ENCODE measurements around the gene MBP. TPM values are rescaled to one million over a fixed set of nuclear protein-coding genes. Genes with fewer than 3 reads are reported as not detected.
A peak's percentile ranks its signal among the peaks of the same experiment; 100 is the strongest.

The MBP gene
- total RNA-seq, 1 experiment from 2014 or later: 15.6 TPM

DNA sequence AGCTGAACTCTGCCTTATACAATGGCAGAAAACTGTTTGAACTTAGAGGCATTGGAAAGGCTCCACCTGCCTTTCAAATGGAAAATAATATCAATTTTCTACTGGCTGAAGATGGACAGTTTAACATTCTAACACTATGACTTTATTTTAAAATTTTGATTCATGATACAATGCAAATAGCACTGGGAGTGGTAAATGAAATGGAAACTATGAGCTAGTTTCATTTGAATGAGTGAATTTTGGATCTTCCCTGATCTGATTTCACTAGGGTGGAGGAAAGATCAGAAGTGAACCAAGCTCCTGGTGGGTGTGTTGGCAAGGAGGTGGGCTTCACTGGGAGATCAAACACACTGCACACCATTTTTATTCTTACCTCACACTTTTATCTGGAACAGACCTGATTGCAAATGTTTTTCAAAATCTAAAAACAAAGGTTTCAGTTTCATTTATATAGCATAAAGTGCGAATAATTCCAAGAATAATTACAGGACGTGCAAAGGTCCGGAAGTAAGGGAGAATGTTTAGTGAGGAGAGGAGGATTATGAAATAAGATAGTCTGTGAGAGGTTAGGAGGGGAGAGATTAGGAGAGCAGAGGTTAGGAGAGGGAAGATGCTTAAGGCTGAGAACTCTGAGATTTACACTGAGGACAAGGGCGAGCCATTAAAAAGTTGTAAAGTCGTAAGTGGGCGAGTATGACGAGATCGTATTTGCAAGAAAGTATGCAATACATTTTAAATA lies 18.6 kb upstream of the MBP start:
- DNase-seq (ENCODE audit: low read depth): no peak

DNA sequence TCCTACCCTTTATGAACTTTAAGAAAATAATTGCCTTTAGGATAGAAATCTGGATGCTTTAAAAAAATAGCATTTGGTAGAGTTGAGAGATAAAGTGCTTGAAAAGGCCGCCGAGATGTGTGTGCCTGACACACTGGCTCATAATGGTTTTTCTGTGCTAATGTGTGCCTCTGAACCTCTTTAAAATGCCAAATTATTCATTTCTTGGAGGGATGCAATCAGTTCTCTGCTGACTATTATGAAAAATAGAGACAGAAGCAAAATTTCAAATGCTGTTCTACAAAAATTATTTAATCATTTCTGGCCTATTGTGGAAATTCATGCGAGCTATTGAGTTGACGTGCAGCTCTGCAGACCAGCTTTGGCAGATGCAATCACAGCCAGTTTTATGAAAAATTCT lies 18.0 kb upstream of the MBP start:
- DNase-seq (ENCODE audit: low read depth): no peak

DNA sequence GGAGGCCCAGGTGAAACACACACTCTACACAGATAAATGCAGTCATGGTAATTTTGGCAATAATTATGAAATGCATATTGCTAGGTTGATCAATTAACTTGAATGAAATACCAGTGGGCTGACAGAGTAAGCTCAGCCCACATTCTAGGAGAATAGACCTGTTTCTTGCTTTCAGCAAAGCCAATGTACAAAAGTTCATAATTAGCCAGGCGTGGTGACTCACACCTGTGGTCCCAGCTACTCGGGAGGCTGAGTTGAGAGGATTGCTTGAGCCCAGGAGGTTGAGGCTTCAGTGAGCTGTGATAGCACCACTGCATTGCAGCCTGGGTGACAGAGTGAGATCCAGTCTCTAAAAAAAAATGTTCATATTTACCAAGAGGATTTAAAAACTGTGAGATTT lies 15.7 kb upstream of the MBP start:
- DNase-seq (ENCODE audit: low read depth): no peak

- DNase-seq (ENCODE audit: low read depth): peak; percentile 65
These were observed 14.9 kb upstream of the MBP start for GRCh38 chr18:77147418-77147852.

- DNase-seq (ENCODE audit: low read depth): no peak
These were observed 13.9 kb upstream of the MBP start for GRCh38 chr18:77146249-77147080.

DNA sequence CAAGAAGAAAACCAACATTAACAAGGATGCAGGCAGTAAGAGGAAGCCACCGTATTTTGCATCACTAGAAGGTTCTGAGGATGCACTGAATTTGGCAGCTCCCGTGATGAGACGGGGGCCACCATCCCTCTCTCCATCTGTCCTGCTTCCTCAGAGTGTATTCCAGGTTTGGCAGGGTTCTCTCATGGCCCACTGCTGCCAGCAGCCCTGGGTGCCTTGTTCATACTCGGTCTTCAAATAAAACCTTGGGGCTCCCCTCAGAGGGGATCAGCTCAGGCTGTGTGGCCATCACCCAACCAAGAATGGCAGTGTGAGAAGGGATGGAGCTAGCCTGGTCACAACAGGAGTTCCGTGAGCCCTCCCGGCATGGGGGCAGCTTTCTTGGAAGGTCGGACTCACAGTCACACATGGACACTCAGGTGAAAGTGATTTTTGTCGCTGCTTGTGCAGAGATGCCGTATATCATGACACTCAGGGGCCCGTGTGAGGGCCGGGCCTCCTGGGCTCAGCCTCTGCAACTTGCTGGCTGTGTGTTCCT lies 12.8 kb upstream of the MBP start:
- DNase-seq (ENCODE audit: low read depth): no peak

- DNase-seq (ENCODE audit: low read depth): no peak
These were observed 12.0 kb upstream of the MBP start for GRCh38 chr18:77144451-77145118.

- no peak for DNase-seq (ENCODE audit: low read depth)
These were observed 11.5 kb upstream of the MBP start for GRCh38 chr18:77144046-77144445.

DNA sequence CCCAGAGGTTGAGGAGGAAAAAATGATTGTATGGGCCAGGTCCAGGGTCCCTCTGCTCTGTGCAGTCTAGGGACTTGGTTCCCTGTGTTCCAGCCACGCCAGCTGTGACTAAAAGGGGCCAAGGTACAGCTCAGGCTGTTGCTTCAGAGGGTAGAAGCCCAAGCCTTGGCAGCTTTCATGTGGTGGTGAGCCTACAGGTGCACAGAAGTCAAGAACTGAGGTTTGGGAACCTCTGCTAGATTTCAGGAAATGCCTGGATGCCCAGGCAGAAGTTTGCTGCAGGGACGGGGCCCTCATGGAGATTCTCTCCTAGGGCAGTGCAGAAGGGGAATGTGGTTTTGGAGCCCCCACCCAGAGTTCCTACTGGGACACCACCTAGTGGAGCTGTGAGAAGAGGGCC lies 10.6 kb upstream of the MBP start:
- no peak for DNase-seq (ENCODE audit: low read depth)

GRCh38 chr18:77141401-77142118 lies 9.0 kb upstream of the MBP start:
- no peak for DNase-seq (ENCODE audit: low read depth)

DNA sequence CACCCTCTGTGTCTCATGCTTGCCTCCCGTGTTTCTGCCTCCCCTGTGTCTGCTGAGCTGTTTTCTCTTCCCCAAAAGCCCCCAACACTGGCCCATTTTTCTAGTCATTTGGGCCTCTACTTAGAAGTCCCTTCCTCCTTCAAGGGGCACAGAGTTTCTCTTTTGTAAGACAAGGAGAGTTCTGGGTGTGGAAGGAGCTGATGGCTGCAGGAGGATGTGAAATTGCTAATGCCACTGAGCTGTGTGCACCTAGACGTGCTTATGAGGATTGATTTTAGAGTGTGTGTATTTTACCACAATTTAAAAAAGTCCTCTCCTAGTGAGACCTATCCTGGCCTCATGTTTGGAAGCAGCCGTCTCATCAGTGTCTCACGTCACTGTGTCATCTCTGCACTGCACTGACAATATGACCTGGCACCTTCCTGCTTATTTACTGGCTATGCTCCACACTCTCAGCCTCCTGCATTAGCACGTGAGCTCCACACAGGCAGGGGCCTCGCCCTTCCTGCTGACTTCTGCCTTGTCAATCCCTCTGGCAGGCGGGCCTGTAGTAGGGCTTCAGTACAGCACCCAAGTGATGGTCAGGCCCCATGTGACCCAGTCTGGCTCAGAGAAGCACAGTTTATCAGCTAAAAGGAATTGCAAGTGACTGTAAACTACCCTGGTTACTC lies 8.0 kb upstream of the MBP start:
- no peak for DNase-seq (ENCODE audit: low read depth)

DNA sequence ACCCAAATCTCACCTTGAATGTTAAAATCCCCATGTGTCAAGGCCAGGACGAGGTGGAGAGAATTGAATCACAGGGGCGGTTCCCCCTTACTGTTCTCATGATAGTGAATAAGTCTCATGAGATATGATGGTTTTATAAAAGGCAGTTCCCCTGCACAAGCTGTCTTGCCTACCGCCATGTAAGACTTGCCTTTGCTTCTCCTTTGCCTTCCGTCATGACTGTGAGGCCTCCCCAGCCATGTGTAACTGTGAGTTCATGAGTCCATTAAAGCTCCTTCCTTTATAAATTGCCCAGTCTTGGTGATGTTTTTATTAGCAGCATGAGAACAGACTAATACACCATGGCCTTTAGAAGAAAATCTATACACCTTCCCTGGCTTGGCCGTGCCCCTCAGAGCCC lies 7.4 kb upstream of the MBP start:
- no peak for DNase-seq (ENCODE audit: low read depth)

DNA sequence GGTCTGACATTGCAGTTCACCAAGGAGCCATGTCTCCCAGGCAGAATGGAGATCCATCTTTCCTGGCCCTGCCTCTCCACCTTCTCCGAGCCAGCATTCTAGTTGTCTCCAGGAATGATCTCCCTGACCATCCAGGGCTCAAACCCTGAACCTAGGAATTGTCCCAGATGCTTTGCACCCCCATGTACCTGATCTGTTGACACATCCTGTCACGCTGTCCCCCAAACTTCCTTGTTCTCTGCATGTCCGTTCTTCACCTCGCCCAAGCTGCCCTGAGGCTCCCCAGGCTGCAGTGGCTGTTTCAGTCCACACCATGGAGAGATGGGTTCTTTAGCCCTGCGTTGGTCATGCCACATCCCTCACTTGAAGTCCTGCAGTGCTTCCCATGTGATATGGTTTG lies 7.0 kb upstream of the MBP start:
- no peak for DNase-seq (ENCODE audit: low read depth)

DNA sequence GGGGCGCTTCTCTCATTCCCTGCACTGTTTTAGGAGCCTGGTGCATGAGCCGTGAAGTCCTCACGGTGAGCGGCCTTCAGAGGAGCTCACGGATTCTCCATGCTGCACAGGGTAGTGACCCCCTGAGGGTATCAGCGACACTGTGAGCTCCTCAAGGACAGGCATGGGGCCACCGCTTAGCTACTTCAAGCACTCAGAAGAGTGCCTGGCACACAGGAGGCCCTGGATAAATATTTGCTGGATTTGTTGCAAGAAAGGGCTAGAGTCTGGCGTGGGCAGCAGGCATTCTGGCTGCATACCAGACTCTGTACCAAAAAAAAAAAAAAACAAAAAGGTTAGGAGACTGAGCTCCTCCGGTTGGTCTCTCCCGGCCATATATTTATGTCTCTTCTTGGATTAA lies 5.7 kb upstream of the MBP start:
- DNase-seq (ENCODE audit: low read depth): no peak

- no peak for DNase-seq (ENCODE audit: low read depth)
These were observed 5.3 kb upstream of the MBP start for GRCh38 chr18:77137851-77138250.

GRCh38 chr18:77136871-77137665 lies 4.5 kb upstream of the MBP start:
- no peak for DNase-seq (ENCODE audit: low read depth)

- DNase-seq (ENCODE audit: low read depth): no peak
These were observed 3.6 kb upstream of the MBP start for GRCh38 chr18:77136076-77136718.

- DNase-seq (ENCODE audit: low read depth): no peak
These were observed 2.9 kb upstream of the MBP start for GRCh38 chr18:77135339-77136075.

DNA sequence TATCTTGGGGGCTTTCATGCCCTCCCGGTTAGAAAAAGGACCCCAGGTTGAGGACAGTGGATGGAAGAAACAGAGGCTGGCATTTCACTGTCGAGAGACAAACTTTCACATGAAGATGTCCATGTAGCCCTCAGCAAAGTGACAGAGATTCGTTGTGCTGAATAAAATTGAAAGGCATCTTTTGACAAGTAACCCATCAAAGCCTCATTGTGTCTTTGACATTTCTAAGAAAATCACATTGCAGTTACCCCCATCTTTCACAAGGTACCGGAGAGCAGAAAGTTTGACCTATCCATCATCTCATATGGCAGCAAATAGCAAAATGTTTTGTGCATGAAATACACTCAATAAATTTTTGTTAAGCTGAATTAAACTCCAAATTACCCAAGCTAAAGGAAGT lies 2.0 kb upstream of the MBP start:
- DNase-seq (ENCODE audit: low read depth): no peak
